MCF 10A (cell line): Measurements from ENCODE around the gene COG5. TPM values are rescaled to one million over a fixed set of nuclear protein-coding genes. Genes with fewer than 3 reads are reported as not detected.

Experiments
- BruUV-seq: library from RNA; stranded (reverse); fragments of 400-500 nt; replicated peaks from 2 replicates; lab custom pipeline; 2021; lab: Mats Ljungman, UMichigan
- CTCF ChIA-PET: fragments of 300-600 bp; sonication (Branson Sonifier 250); formaldehyde crosslinking; extraction: SDS; loops from one replicate; lab custom pipeline; 2021; ENCODE audit warnings: antibody characterized with exemption, inconsistent platforms; lab: Yijun Ruan, JAX
- POLR2A ChIA-PET: fragments of 300-600, 350-650 bp; sonication (Branson Sonifier 250); formaldehyde crosslinking; extraction: SDS; loops from one replicate; lab custom pipeline; 2020; ENCODE audit warnings: antibody characterized with exemption, inconsistent platforms; lab: Yijun Ruan, JAX
- DNase-seq: peaks from one replicate; pipeline ENCODE4 v3.0.0-alpha.2; 2018; ENCODE audit not compliant: unreplicated experiment
- H3K27ac Mint-ChIP-seq: one replicate; pipeline ENCODE4 v1.8.0; 2022; ENCODE audit warnings: mild to moderate bottlenecking, low read depth, mixed read lengths; ENCODE audit not compliant: unreplicated experiment
- H3K27me3 Mint-ChIP-seq: one replicate; pipeline ENCODE4 v1.8.0; 2022; ENCODE audit warnings: mixed read lengths; ENCODE audit not compliant: insufficient read depth, unreplicated experiment
- H3K36me3 Mint-ChIP-seq: one replicate; pipeline ENCODE4 v1.8.0; 2022; ENCODE audit warnings: mild to moderate bottlenecking, moderate library complexity, mixed read lengths; ENCODE audit not compliant: insufficient read depth, unreplicated experiment
- H3K4me1 Mint-ChIP-seq: one replicate; pipeline ENCODE4 v1.8.0; 2022; ENCODE audit warnings: mixed read lengths; ENCODE audit not compliant: insufficient read depth, unreplicated experiment
- H3K4me3 Mint-ChIP-seq: one replicate; pipeline ENCODE4 v1.8.0; 2022; ENCODE audit warnings: mild to moderate bottlenecking, moderate library complexity, mixed read lengths; ENCODE audit not compliant: unreplicated experiment
- H3K9me3 Mint-ChIP-seq: one replicate; pipeline ENCODE4 v1.8.0; 2022; ENCODE audit warnings: mixed read lengths; ENCODE audit not compliant: unreplicated experiment
- CTCF ChIP-seq: fragments of 200-600 bp; IDR thresholded peaks from one replicate; pipeline ENCODE4 v1.8.0; 2022; ENCODE audit warnings: antibody characterized with exemption, mild to moderate bottlenecking; ENCODE audit not compliant: unreplicated experiment
- intact Hi-C: fragments of 100-400 bp; cut with micrococcal nuclease; formaldehyde crosslinking; loops from 2 replicates; pipeline ENCODE4 v1.14.1; 2022
- total RNA-seq: library from RNA; stranded (reverse); gene quantifications from 2 replicates; pipeline ENCODE4 v1.2.3, GENCODE V29; 2022

Gene COG5
- total RNA-seq, 1 experiment from 2014 or later, result 40.3 TPM

- no peak overlapping the region for H3K27ac Mint-ChIP-seq
- CTCF ChIA-PET, result interaction anchor here (0.6 to 1.3 kb wide), 2 partner anchors 20 to 406 kb away, joined by 3 read pairs; no protein-coding TSS in a partner anchor
Observed at GRCh38 chr7:107383203-107383602, 180.5 kb downstream of the COG5 start.

GRCh38 chr7:107381453-107381852 is 182.3 kb downstream of the COG5 start:
- H3K4me1 Mint-ChIP-seq, result no peaks in the 10 kb centered on the region
- intact Hi-C loops, result no loop called here
- no peaks in the 10 kb centered on the region for H3K9me3 Mint-ChIP-seq
- POLR2A ChIA-PET, result no interaction called here
- no peak for DNase-seq
- CTCF ChIA-PET, result no interaction called here
- no peak overlapping the region for H3K27ac Mint-ChIP-seq
- no peak for TF ChIP-seq CTCF
- no peak overlapping the region for H3K4me3 Mint-ChIP-seq
- no peaks in the 10 kb centered on the region for H3K27me3 Mint-ChIP-seq
- peaks cover 5% of the 10 kb centered on the region for H3K36me3 Mint-ChIP-seq
- BruUV-seq, result no TSS peak

More at GRCh38 chr7:107383203-107383602, 180.5 kb downstream of the COG5 start:
- Mint-ChIP-seq H3K36me3 (no peaks in the 10 kb centered on the region), H3K4me1 (no peaks in the 10 kb centered on the region), H3K9me3 (no peaks in the 10 kb centered on the region), H3K4me3 (no peak overlapping the region), H3K27me3 (no peaks in the 10 kb centered on the region)
- no peak for DNase-seq
- POLR2A ChIA-PET, result no interaction called here
- no TSS peak for BruUV-seq
- TF ChIP-seq CTCF, result no peak
- intact Hi-C loops, result no loop called here

GRCh38 chr7:107373354-107373753 is 190.4 kb downstream of the COG5 start:
- DNase-seq, result no peak
- Mint-ChIP-seq H3K9me3 (no peaks in the 10 kb centered on the region), H3K4me3 (no peak overlapping the region), H3K36me3 (peaks cover 5% of the 10 kb centered on the region), H3K27ac (no peak overlapping the region), H3K27me3 (no peaks in the 10 kb centered on the region), H3K4me1 (peaks cover 6% of the 10 kb centered on the region)
- ChIA-PET POLR2A (interaction anchor here (0.6 kb wide), 1 partner anchor 11 kb away, joined by 4 read pairs; no protein-coding TSS in a partner anchor), CTCF (no interaction called here)
- intact Hi-C loops, result no loop called here
- no peak for TF ChIP-seq CTCF
- no TSS peak for BruUV-seq

GRCh38 chr7:107372298-107372697 is 191.4 kb downstream of the COG5 start:
- Mint-ChIP-seq H3K27me3 (no peaks in the 10 kb centered on the region), H3K27ac (no peak overlapping the region), H3K9me3 (no peaks in the 10 kb centered on the region), H3K4me1 (peaks cover 6% of the 10 kb centered on the region), H3K4me3 (no peak overlapping the region), H3K36me3 (no peaks in the 10 kb centered on the region)
- intact Hi-C loops, result no loop called here
- no peak for TF ChIP-seq CTCF
- no TSS peak for BruUV-seq
- ChIA-PET CTCF (no interaction called here), POLR2A (interaction anchor here (0.9 kb wide), 1 partner anchor 14 kb away, joined by 3 read pairs; no protein-coding TSS in a partner anchor)
- peak; percentile 6 for DNase-seq
